ENCODE data around the gene CXorf58.

DNA sequence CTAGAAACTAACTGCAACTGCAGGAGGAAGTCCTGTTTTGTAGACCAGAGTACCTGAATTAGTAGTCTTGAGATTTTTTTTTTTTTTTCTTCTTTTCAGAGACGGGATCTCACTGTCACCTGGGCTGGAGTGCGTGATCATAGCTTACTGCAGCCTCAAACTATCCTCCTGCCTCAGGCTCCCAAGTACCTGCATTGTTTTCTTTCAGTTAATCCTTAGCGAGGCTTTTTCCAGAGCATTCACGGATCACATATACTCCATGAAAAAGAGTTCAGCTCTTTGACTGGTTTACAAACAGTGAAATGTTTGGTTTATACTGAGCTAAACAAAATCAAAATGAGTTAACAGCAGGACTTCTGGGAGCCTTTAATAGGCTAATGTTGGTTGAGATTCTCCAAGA lies 73.4 kb downstream of the CXorf58 start:
- TF ChIP-seq, protein P1, sequence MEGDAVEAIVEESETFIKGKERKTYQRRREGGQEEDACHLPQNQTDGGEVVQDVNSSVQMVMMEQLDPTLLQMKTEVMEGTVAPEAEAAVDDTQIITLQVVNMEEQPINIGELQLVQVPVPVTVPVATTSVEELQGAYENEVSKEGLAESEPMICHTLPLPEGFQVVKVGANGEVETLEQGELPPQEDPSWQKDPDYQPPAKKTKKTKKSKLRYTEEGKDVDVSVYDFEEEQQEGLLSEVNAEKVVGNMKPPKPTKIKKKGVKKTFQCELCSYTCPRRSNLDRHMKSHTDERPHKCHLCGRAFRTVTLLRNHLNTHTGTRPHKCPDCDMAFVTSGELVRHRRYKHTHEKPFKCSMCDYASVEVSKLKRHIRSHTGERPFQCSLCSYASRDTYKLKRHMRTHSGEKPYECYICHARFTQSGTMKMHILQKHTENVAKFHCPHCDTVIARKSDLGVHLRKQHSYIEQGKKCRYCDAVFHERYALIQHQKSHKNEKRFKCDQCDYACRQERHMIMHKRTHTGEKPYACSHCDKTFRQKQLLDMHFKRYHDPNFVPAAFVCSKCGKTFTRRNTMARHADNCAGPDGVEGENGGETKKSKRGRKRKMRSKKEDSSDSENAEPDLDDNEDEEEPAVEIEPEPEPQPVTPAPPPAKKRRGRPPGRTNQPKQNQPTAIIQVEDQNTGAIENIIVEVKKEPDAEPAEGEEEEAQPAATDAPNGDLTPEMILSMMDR (conservative IDR thresholded peaks at IDR 0.05; ENCODE audit: low read depth in 2 of 2), result no peak
- no peak for TF ChIP-seq POLR2AphosphoS5 (IDR thresholded peaks at IDR 0.05; ENCODE audit: low read depth)
- TF ChIP-seq NANOG (IDR thresholded peaks at IDR 0.05; ENCODE audit: borderline replicate concordance), result no peak
- no peak for TF ChIP-seq EZH2 (IDR thresholded peaks at IDR 0.05; ENCODE audit: low read depth, unreplicated experiment)
- TF ChIP-seq ZNF114 (CRISPR knock-in tag; IDR thresholded peaks at IDR 0.05), result no peak
